H9 (cell line): Measurements from ENCODE around the gene SLC25A17. TPM values are rescaled to one million over a fixed set of nuclear protein-coding genes. Genes with fewer than 3 reads are reported as not detected.

Source experiments
- DNase-seq: peaks from one replicate; pipeline ENCODE4 v3.0.0-alpha.2; 2017
- H2AFZ ChIP-seq: one replicate; pipeline ENCODE4 v1.6.1; 2013; ENCODE audit warnings: mild to moderate bottlenecking, low read length, control low read depth, moderate library complexity
- H2AK5ac ChIP-seq: 2 replicates; pipeline ENCODE4 v1.6.1; 2013; ENCODE audit warnings: low read length, control low read depth, mixed read lengths; ENCODE audit not compliant: insufficient read length
- H2BK120ac ChIP-seq: one replicate; pipeline ENCODE4 v1.6.1; 2013; ENCODE audit warnings: low read depth, mild to moderate bottlenecking, low read length, control low read depth, inconsistent platforms; ENCODE audit not compliant: poor library complexity, severe bottlenecking
- H2BK12ac ChIP-seq: 2 replicates; pipeline ENCODE4 v1.6.1; 2013; ENCODE audit warnings: low read length, control low read depth, mixed read lengths, low read depth; ENCODE audit not compliant: insufficient read length
- H2BK15ac ChIP-seq: 2 replicates; pipeline ENCODE4 v1.6.1; 2013; ENCODE audit warnings: low read depth, low read length, control low read depth
- H2BK20ac ChIP-seq: one replicate; pipeline ENCODE4 v1.6.1; 2013; ENCODE audit warnings: low read depth, mild to moderate bottlenecking, low read length, control low read depth, inconsistent platforms; ENCODE audit not compliant: poor library complexity, severe bottlenecking
- H2BK5ac ChIP-seq: 2 replicates; pipeline ENCODE4 v1.6.1; 2013; ENCODE audit warnings: low read length, control low read depth, mixed read lengths; ENCODE audit not compliant: insufficient read length
- H3K14ac ChIP-seq: 2 replicates; pipeline ENCODE4 v1.6.1; 2013; ENCODE audit warnings: low read length, control low read depth; ENCODE audit not compliant: insufficient read depth
- H3K18ac ChIP-seq: 2 replicates; pipeline ENCODE4 v1.6.1; 2013; ENCODE audit warnings: low read depth, mild to moderate bottlenecking, mixed read lengths, low read length, control low read depth; ENCODE audit not compliant: insufficient read length
- H3K23ac ChIP-seq: 2 replicates; pipeline ENCODE4 v1.6.1; 2013; ENCODE audit warnings: low read length, control low read depth, mixed read lengths, low read depth; ENCODE audit not compliant: insufficient read length
- H3K23me2 ChIP-seq: 2 replicates; pipeline ENCODE4 v1.6.1; 2013; ENCODE audit warnings: low read depth, mild to moderate bottlenecking, mixed read lengths, low read length, control low read depth; ENCODE audit not compliant: insufficient read length, poor library complexity, severe bottlenecking
- H3K27ac ChIP-seq: 2 replicates; pipeline ENCODE4 v1.5.1; 2013; ENCODE audit warnings: low read length, control low read depth, mixed read lengths, low read depth; ENCODE audit not compliant: insufficient read length
- H3K27me3 ChIP-seq: 2 replicates; pipeline ENCODE4 v1.6.1; 2013; ENCODE audit warnings: low read length, control low read depth, inconsistent platforms; ENCODE audit not compliant: insufficient read depth
- H3K4ac ChIP-seq: 2 replicates; pipeline ENCODE4 v1.6.1; 2013; ENCODE audit warnings: low read depth, mild to moderate bottlenecking, control low read depth, inconsistent platforms, low read length, moderate library complexity
- H3K4me1 ChIP-seq: 2 replicates; pipeline ENCODE4 v1.6.1; 2013; ENCODE audit warnings: low read length, control low read depth, inconsistent platforms; ENCODE audit not compliant: insufficient read depth
- H3K4me2 ChIP-seq: 2 replicates; pipeline ENCODE4 v1.6.1; 2013; ENCODE audit warnings: low read length, control low read depth, mixed read lengths; ENCODE audit not compliant: insufficient read length, insufficient read depth
- H3K56ac ChIP-seq: 2 replicates; pipeline ENCODE4 v1.6.1; 2013; ENCODE audit warnings: low read depth, mild to moderate bottlenecking, mixed read lengths, low read length, control low read depth; ENCODE audit not compliant: insufficient read length
- H3K79me1 ChIP-seq: 2 replicates; pipeline ENCODE4 v1.6.1; 2013; ENCODE audit warnings: low read depth, mild to moderate bottlenecking, moderate library complexity, low read length, control low read depth, inconsistent platforms; ENCODE audit not compliant: insufficient read depth, poor library complexity, severe bottlenecking
- H3K79me2 ChIP-seq: 2 replicates; pipeline ENCODE4 v1.6.1; 2013; ENCODE audit warnings: low read length, control low read depth, inconsistent platforms; ENCODE audit not compliant: insufficient read depth
- H3K9ac ChIP-seq: 2 replicates; pipeline ENCODE4 v1.6.1; 2013; ENCODE audit warnings: low read length, control low read depth, mixed read lengths; ENCODE audit not compliant: insufficient read length; ENCODE audit errors: extremely low read depth
- H3K9me3 ChIP-seq: one replicate; pipeline ENCODE4 v1.6.1; 2013; ENCODE audit warnings: low read depth, low read length, inconsistent platforms; ENCODE audit not compliant: control insufficient read depth
- H3T11ph ChIP-seq: one replicate; pipeline ENCODE4 v1.6.1; 2013; ENCODE audit warnings: mild to moderate bottlenecking, low read length, control low read depth, inconsistent platforms
- H4K20me1 ChIP-seq: one replicate; pipeline ENCODE4 v1.6.1; 2013; ENCODE audit not compliant: control insufficient read depth, insufficient read length, insufficient read depth
- H4K5ac ChIP-seq: 2 replicates; pipeline ENCODE4 v1.6.1; 2013; ENCODE audit warnings: low read depth, mild to moderate bottlenecking, mixed read lengths, low read length, control low read depth; ENCODE audit not compliant: insufficient read length
- H4K8ac ChIP-seq: replicated peaks from 2 replicates; pipeline ENCODE4 v1.6.1; 2013; ENCODE audit warnings: low read length, control low read depth, mixed read lengths, low read depth; ENCODE audit not compliant: insufficient read length
- H4K91ac ChIP-seq: 2 replicates; pipeline ENCODE4 v1.6.1; 2013; ENCODE audit warnings: low read depth, mild to moderate bottlenecking, moderate library complexity, mixed read lengths, low read length, control low read depth; ENCODE audit not compliant: insufficient read length
- H3K27ac Mint-ChIP-seq, 3 experiments: 2 replicates in 2 of 3; 3 replicates in 1 of 3; pipeline ENCODE4 v1.8.0; 2020 to 2021; ENCODE audit warnings: mixed read lengths in 3 of 3, mild to moderate bottlenecking in 1 of 3, moderate library complexity in 1 of 3
- H3K27me3 Mint-ChIP-seq: 2 replicates; pipeline ENCODE4 v1.8.0; 2021; ENCODE audit warnings: low read depth, mild to moderate bottlenecking, moderate library complexity, mixed read lengths
- H3K36me3 Mint-ChIP-seq, 3 experiments: 2 replicates in 2 of 3; 3 replicates in 1 of 3; pipeline ENCODE4 v1.8.0; 2020 to 2021; ENCODE audit warnings: low read depth in 3 of 3, mixed read lengths in 3 of 3; ENCODE audit not compliant: insufficient read depth in 1 of 3
- H3K4me1 Mint-ChIP-seq, 2 experiments: 2 replicates each; pipeline ENCODE4 v1.8.0; 2020; ENCODE audit warnings: mixed read lengths in 2 of 2
- H3K4me3 Mint-ChIP-seq, 2 experiments: 2 replicates in 1 of 2; 3 replicates in 1 of 2; pipeline ENCODE4 v1.8.0; 2020 to 2021; ENCODE audit warnings: mild to moderate bottlenecking in 2 of 2, mixed read lengths in 2 of 2, moderate library complexity in 1 of 2
- H3K9me3 Mint-ChIP-seq, 2 experiments: 2 replicates in 1 of 2; 3 replicates in 1 of 2; pipeline ENCODE4 v1.8.0; 2020; ENCODE audit warnings: mild to moderate bottlenecking in 2 of 2, mixed read lengths in 2 of 2, moderate library complexity in 1 of 2
- CTCF ChIP-seq: fragments of 200-600 bp; sonication (generic); conservative IDR thresholded peaks from 3 replicates; pipeline ENCODE4 v1.8.0; 2021; ENCODE audit warnings: antibody characterized with exemption, mild to moderate bottlenecking
- WGBS: extraction: QIAGEN DNeasy Blood & Tissue Kit; methylation state at CpG from one replicate; pipeline ENCODE4 v1.1.7; 2013; ENCODE audit warnings: missing lambda C conversion rate, low lambda C conversion rate, mixed read lengths; ENCODE audit not compliant: insufficient read length; ENCODE audit errors: extremely low coverage; 5-methylcytosine and 5-hydroxymethylcytosine counted together
- total RNA-seq: library from RNA; stranded (reverse); gene quantifications from 2 replicates; pipeline ENCODE4 v1.2.1, GENCODE V29; 2021

Gene SLC25A17
- total RNA-seq, 1 experiment from 2014 or later = 26.5 TPM

DNA sequence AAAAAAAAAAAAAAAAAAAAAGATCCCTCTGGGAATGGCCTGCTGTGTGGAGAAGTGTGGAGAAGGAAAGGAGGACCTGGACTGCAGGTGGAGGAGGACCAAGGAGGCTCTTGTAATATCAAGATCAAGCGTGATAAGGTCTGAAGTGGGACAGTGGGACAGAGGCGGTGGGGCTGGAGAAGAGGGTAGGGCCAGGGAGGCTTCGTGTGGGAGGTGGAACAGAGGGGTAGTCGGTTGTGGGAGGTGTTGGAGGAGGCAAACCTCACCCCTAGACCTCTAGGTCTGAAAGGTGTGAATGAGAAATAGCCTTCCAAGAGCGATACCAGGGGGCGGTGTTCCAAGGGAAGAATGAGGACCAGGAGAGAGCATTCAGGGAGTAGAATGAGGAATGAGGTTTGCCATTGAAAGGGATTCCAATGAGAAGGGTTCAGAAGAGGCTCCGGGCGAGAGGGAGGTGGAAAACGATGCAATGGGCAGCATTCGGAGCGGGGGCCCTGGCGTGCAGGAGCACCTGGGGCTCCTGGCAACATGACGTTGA is 95.7 kb downstream of the SLC25A17 start:
- H3K27me3 Mint-ChIP-seq = no peaks in the 10 kb centered on the region
- Histone ChIP-seq H4K8ac (no peak overlapping the region), H3K23me2 (no peaks in the 10 kb centered on the region), H2BK15ac (no peak overlapping the region), H3K18ac (no peak overlapping the region), H3T11ph (no peak overlapping the region), H3K27me3 (no peaks in the 10 kb centered on the region), H2AK5ac (no peak overlapping the region), H2BK12ac (no peak overlapping the region), H4K91ac (no peak overlapping the region), H3K23ac (no peak overlapping the region), H3K4me2 (no peak overlapping the region), H3K27ac (no peak overlapping the region), H2BK5ac (no peak overlapping the region), H2BK20ac (no peak overlapping the region), H3K79me2 (no peaks in the 10 kb centered on the region), H3K9me3 (no peaks in the 10 kb centered on the region), H3K4ac (no peak overlapping the region), H3K4me1 (peaks cover 4% of the 10 kb centered on the region; the same call in 1 of the 2 replicates), H3K9ac (no peak overlapping the region), H3K56ac (no peak overlapping the region), H3K14ac (no peak overlapping the region), H4K5ac (no peak overlapping the region), H2AFZ (no peak overlapping the region), H2BK120ac (no peak overlapping the region), H4K20me1 (no peaks in the 10 kb centered on the region), H3K79me1 (no peaks in the 10 kb centered on the region)
- WGBS = no CpG with 5 or more reads among the region's 13 CpGs
- 0 out of 3 replicates have a peak, but pooled peaks have one; percentile 14 for TF ChIP-seq CTCF
- H3K9me3 Mint-ChIP-seq = no peaks in the 10 kb centered on the region
- H3K27ac Mint-ChIP-seq = peak overlapping the region in 1 of 3 experiments; percentile 8; a peak in 3 of 7 replicates
- H3K4me1 Mint-ChIP-seq = peaks cover 43 to 46% of the 10 kb centered on the region in 2 experiments
- H3K36me3 Mint-ChIP-seq = no peaks in the 10 kb centered on the region
- no peak overlapping the region for H3K4me3 Mint-ChIP-seq
- DNase-seq = no peak
